ENCODE data around the gene NIM1K.

NIM1K gene

GRCh38 chr5:43274435-43275114 lies 82.5 kb downstream of the NIM1K start:
- no peak overlapping the region for H3K4me3 ChIP-seq (ENCODE audit: low read depth, low read length)
- TF ChIP-seq, protein P1, sequence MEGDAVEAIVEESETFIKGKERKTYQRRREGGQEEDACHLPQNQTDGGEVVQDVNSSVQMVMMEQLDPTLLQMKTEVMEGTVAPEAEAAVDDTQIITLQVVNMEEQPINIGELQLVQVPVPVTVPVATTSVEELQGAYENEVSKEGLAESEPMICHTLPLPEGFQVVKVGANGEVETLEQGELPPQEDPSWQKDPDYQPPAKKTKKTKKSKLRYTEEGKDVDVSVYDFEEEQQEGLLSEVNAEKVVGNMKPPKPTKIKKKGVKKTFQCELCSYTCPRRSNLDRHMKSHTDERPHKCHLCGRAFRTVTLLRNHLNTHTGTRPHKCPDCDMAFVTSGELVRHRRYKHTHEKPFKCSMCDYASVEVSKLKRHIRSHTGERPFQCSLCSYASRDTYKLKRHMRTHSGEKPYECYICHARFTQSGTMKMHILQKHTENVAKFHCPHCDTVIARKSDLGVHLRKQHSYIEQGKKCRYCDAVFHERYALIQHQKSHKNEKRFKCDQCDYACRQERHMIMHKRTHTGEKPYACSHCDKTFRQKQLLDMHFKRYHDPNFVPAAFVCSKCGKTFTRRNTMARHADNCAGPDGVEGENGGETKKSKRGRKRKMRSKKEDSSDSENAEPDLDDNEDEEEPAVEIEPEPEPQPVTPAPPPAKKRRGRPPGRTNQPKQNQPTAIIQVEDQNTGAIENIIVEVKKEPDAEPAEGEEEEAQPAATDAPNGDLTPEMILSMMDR (IDR thresholded peaks at IDR 0.05; ENCODE audit: borderline replicate concordance, insufficient read depth, low read depth, low read length): no peak

GRCh38 chr5:43275391-43275790 lies 83.4 kb downstream of the NIM1K start:
- TF ChIP-seq, protein P1 (IDR thresholded peaks at IDR 0.05; ENCODE audit: borderline replicate concordance, insufficient read depth, low read depth, low read length): no peak
- H3K4me3 ChIP-seq (ENCODE audit: low read depth, low read length): no peak overlapping the region

GRCh38 chr5:43279548-43280274 lies 87.7 kb downstream of the NIM1K start:
- H3K4me3 ChIP-seq (ENCODE audit: low read depth, low read length): no peak overlapping the region
- TF ChIP-seq, protein P1 (IDR thresholded peaks at IDR 0.05; ENCODE audit: borderline replicate concordance, insufficient read depth, low read depth, low read length): no peak

GRCh38 chr5:43281840-43282658 lies 90.0 kb downstream of the NIM1K start:
- H3K4me3 ChIP-seq (ENCODE audit: low read depth, low read length): no peak overlapping the region
- TF ChIP-seq, protein P1 (IDR thresholded peaks at IDR 0.05; ENCODE audit: borderline replicate concordance, insufficient read depth, low read depth, low read length): no peak

GRCh38 chr5:43286623-43287022 lies 94.6 kb downstream of the NIM1K start:
- no peak overlapping the region for H3K4me3 ChIP-seq (ENCODE audit: low read depth, low read length)

GRCh38 chr5:43287493-43287892 lies 95.5 kb downstream of the NIM1K start:
- TF ChIP-seq, protein P1 (IDR thresholded peaks at IDR 0.05; ENCODE audit: borderline replicate concordance, insufficient read depth, low read depth, low read length): no peak
- no peak overlapping the region for H3K4me3 ChIP-seq (ENCODE audit: low read depth, low read length)

More at GRCh38 chr5:43286623-43287022, 94.6 kb downstream of the NIM1K start:
- TF ChIP-seq, protein P1 (IDR thresholded peaks at IDR 0.05; ENCODE audit: borderline replicate concordance, insufficient read depth, low read depth, low read length): no peak

All from GM12875 (cell line).